HG02798 (cell line): ENCODE data around the gene CTSW.
"Not testable (repeated sequence)": the region's sequence is repeated elsewhere in the genome, so short reads cannot be mapped to it uniquely, and the experiment has no call there.

Experiments
- ATAC-seq: cut with Tn5 transposase; IDR thresholded peaks from one replicate; pipeline ENCODE4 v1.9.1; 2021; ENCODE audit warnings: mild to moderate bottlenecking; ENCODE audit not compliant: unreplicated experiment, poor library complexity

The CTSW gene

GRCh38 chr11:65883786-65884715 lies 4.4 kb downstream of the CTSW start:
- ATAC-seq = no peak

- ATAC-seq = no peak
These were observed 5.1 kb downstream of the CTSW start for GRCh38 chr11:65884716-65885092.

- no peak for ATAC-seq
These were observed 5.6 kb downstream of the CTSW start for GRCh38 chr11:65885231-65885630.

- ATAC-seq = no peak
These were observed 6.3 kb downstream of the CTSW start for GRCh38 chr11:65885808-65886536.

GRCh38 chr11:65886826-65887722 lies 7.4 kb downstream of the CTSW start:
- no peak for ATAC-seq

- peak; percentile 0 for ATAC-seq
These were observed 8.1 kb downstream of the CTSW start for GRCh38 chr11:65887723-65888162.

- peak; percentile 60 for ATAC-seq
These were observed 8.7 kb downstream of the CTSW start, which contains the start of gene FIBP for GRCh38 chr11:65888163-65888814. TSS of gene FIBP (minus strand) at chr11:65888471. CDS start at chr11:65888418, 53 bp downstream.

- peak; percentile 68 for ATAC-seq
These were observed 10.9 kb downstream of the CTSW start, which contains the start of gene CCDC85B for GRCh38 chr11:65890324-65891218. TSS of gene CCDC85B (plus strand) at chr11:65890673. CDS start at chr11:65890784, 111 bp downstream.

- ATAC-seq = no peak
These were observed 11.8 kb downstream of the CTSW start for GRCh38 chr11:65891219-65892136.

GRCh38 chr11:65892137-65892540 lies 12.5 kb downstream of the CTSW start:
- not testable (repeated sequence) for ATAC-seq

- no peak for ATAC-seq
These were observed 13.2 kb downstream of the CTSW start for GRCh38 chr11:65892661-65893317.

- ATAC-seq = no peak
These were observed 14.5 kb downstream of the CTSW start for GRCh38 chr11:65894034-65894591.

GRCh38 chr11:65895482-65895981 lies 15.9 kb downstream of the CTSW start:
- ATAC-seq = no peak

- ATAC-seq = no peak
These were observed 16.7 kb downstream of the CTSW start for GRCh38 chr11:65896034-65896999.

GRCh38 chr11:65897020-65897471 lies 17.4 kb downstream of the CTSW start:
- no peak for ATAC-seq
